IPS-15b (cell line): ENCODE measurements around the gene INA.

Experiments
- H3K27me3 ChIP-seq: one replicate; pipeline ENCODE4 v1.6.1; 2013; ENCODE audit warnings: low read length; ENCODE audit not compliant: control insufficient read depth, insufficient read depth
- H3K36me3 ChIP-seq: one replicate; pipeline ENCODE4 v1.6.1; 2013; ENCODE audit warnings: low read length; ENCODE audit not compliant: control insufficient read depth, insufficient read depth
- H3K4me1 ChIP-seq: one replicate; pipeline ENCODE4 v1.6.1; 2013; ENCODE audit warnings: mild to moderate bottlenecking, low read length; ENCODE audit not compliant: control insufficient read depth, insufficient read depth
- H3K4me3 ChIP-seq: one replicate; pipeline ENCODE4 v1.5.1; 2013; ENCODE audit warnings: low read depth, low read length
- H3K9ac ChIP-seq: one replicate; pipeline ENCODE4 v1.6.1; 2013; ENCODE audit warnings: low read depth, mild to moderate bottlenecking, low read length
- H3K9me3 ChIP-seq: one replicate; pipeline ENCODE4 v1.6.1; 2013; ENCODE audit warnings: mild to moderate bottlenecking, low read length; ENCODE audit not compliant: control insufficient read depth, insufficient read depth

Gene INA

DNA sequence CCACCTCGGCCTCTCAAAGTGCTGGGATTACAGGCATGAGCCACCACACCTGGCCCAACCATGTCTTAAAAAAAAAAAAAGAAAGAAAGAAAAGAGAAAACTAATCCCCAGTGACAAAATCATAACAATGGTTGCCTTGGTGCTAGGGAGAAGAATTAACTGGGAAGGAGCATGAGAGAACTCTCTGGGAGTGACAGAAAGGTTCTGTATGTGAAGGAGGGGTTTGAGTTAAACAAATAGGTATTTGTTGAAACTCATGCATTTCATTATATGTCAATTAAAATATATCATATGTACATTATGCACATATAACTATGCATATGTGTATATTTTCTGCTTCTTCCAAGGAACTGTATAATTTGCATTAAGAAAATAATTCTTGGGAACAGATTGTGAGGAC, 33.3 kb downstream of the INA start:
- Histone ChIP-seq H3K9ac (no peak overlapping the region), H3K36me3 (peaks cover 7% of the 10 kb centered on the region), H3K9me3 (no peaks in the 10 kb centered on the region), H3K27me3 (no peaks in the 10 kb centered on the region), H3K4me1 (no peaks in the 10 kb centered on the region), H3K4me3 (no peak overlapping the region)

GRCh38 chr10:103316087-103316486, 39.1 kb downstream of the INA start:
- H3K4me3 ChIP-seq = no peak overlapping the region
- H3K9me3 ChIP-seq = no peaks in the 10 kb centered on the region
- no peak overlapping the region for H3K9ac ChIP-seq
- H3K27me3 ChIP-seq = no peaks in the 10 kb centered on the region
- no peaks in the 10 kb centered on the region for H3K36me3 ChIP-seq
- no peaks in the 10 kb centered on the region for H3K4me1 ChIP-seq

DNA sequence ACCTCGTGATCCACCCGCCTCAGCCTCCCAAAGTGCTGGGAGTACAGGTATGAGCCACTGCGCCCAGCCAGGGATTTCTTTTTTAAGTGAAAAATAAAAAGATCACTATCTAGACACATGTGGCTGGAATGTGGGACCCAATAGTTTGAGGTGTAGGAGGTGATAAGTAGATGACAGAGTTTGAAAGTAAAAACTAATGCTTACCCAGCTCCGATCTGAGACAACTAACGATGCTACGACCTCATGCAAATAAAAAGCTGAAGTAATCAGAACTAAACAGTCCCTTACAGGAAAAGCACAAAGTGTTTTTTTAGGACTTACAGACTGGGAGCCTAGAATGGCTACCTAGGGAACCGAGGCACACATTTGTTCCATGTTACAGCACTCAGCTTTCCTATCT, 51.0 kb downstream of the INA start:
- no peaks in the 10 kb centered on the region for H3K27me3 ChIP-seq
- H3K9ac ChIP-seq = no peak overlapping the region
- no peaks in the 10 kb centered on the region for H3K4me1 ChIP-seq
- H3K36me3 ChIP-seq = peaks cover 14% of the 10 kb centered on the region
- H3K9me3 ChIP-seq = no peaks in the 10 kb centered on the region
- no peak overlapping the region for H3K4me3 ChIP-seq

GRCh38 chr10:103333934-103334520, 57.1 kb downstream of the INA start:
- H3K36me3 ChIP-seq = peaks cover 8% of the 10 kb centered on the region
- H3K4me1 ChIP-seq = no peaks in the 10 kb centered on the region
- H3K9ac ChIP-seq = no peak overlapping the region
- H3K9me3 ChIP-seq = no peaks in the 10 kb centered on the region
- no peak overlapping the region for H3K4me3 ChIP-seq
- H3K27me3 ChIP-seq = no peaks in the 10 kb centered on the region

DNA sequence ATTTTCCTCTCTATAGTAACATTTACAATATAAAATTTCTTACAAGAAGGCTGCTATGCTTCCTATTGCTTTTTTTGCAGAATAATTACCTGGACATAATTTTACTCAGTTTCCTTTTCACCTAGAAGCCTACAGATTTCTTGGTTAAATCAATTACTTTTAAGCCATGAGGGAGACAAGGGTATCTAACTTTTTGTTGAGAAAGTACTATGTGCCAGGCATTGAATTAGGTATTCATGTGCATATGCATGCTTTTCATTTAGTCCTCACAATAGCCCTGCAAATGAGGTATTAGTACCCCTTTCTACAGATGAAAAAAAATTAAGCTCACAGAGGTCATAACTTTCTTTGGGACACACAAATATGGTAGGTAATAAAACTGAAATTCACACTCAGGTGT, 57.6 kb downstream of the INA start:
- Histone ChIP-seq H3K9me3 (no peaks in the 10 kb centered on the region), H3K27me3 (no peaks in the 10 kb centered on the region), H3K36me3 (peaks cover 8% of the 10 kb centered on the region), H3K4me3 (no peak overlapping the region), H3K4me1 (no peaks in the 10 kb centered on the region), H3K9ac (no peak overlapping the region)

DNA sequence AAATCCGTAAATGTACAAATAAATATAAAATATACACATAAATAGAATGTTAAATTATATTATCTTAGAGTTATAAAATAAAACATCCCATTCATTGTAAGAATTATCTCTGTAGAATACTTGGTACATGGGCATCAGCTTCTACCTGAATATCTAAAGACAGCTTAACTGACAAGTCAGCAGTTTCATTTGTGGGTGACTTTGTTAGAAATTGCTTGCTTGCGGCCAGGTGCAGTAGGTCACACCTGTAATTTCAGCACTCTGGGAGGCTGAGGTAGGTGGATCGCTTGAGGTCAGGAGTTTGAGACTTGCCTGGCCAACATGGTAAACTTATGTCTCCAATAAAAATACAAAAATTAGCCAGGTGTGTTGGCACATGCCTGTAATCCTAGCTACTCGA, 59.4 kb downstream of the INA start:
- H3K4me3 ChIP-seq = no peak overlapping the region
- no peaks in the 10 kb centered on the region for H3K9me3 ChIP-seq
- peaks cover 6% of the 10 kb centered on the region for H3K36me3 ChIP-seq
- no peak overlapping the region for H3K9ac ChIP-seq
- H3K4me1 ChIP-seq = no peaks in the 10 kb centered on the region
- H3K27me3 ChIP-seq = no peaks in the 10 kb centered on the region
